CD4-positive, alpha-beta T cell treated with Interleukin-21 for 1 hour (primary cell): ENCODE data around the gene LPGAT1.
"Not testable (repeated sequence)": the region's sequence is repeated elsewhere in the genome, so short reads cannot be mapped to it uniquely, and the experiment has no call there.

Source experiments
- DNase-seq: peaks from one replicate; pipeline ENCODE4 v3.0.0-alpha.2; 2020

The LPGAT1 gene, protein sequence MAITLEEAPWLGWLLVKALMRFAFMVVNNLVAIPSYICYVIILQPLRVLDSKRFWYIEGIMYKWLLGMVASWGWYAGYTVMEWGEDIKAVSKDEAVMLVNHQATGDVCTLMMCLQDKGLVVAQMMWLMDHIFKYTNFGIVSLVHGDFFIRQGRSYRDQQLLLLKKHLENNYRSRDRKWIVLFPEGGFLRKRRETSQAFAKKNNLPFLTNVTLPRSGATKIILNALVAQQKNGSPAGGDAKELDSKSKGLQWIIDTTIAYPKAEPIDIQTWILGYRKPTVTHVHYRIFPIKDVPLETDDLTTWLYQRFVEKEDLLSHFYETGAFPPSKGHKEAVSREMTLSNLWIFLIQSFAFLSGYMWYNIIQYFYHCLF

DNA sequence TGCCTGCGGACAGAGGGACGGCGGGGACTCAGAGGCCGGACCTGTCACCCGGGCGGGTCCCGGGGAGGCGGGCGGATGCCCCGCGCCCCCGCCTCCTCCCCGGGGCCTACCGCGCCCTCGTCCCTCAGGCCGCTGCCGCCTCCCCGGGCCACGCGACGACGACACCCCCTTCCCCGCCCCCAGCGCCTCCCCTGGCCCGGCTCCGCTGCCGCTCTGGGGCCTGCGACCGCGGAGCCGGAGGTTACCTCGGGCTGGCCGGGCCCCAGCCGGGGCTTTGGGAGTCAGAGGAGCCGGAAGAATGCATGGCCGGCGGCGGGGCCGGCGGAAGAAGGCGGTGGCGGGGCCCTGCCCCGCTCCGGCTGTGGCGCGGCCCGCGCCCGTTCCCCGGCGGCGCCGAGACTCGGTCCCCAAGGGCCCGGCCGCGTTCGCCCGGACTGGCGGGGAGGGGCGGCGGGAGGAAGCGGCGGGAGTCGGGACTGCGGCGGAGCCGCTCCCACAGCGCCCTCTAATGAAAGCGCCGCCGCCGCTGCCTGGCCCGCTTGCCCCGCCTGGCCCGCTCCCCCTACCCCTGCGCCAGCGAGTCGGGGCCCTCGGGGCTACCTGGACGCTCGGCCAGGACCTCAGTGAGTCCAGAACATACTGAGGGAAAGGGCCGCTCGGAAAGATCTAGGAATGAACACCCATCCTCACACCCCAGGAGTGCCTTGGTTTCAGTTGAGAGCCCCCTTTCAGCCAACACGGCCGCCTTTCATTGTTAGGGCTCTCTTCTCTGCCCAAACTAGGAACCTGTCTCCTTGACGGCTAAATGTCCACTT is at the start of gene LPGAT1:
LPGAT1 (minus strand) TSS at position 436 of the 815 bp plus-strand sequence. CDS start 1,467 bp downstream, outside the sequence.
- peak; percentile 71 for DNase-seq

DNA sequence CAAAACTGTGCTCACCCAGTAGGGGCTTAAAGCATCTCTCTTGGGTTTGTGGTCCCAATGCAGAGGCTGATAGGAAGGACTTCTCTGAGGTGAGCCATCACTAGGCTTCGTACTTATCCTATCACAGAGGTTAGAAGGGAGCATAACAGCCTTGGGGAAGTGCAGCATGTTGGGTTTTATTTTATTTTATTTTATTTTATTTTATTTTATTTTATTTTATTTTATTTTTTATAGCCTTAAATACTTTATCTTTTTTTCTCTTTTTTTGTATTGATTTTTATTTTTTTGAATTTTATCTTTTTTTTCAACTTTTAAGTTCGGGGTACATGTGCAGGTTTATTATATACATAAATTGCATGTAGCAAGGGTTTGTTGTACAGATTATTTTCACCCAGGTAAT is 48.9 kb upstream of the LPGAT1 start:
- DNase-seq, result no peak

DNA sequence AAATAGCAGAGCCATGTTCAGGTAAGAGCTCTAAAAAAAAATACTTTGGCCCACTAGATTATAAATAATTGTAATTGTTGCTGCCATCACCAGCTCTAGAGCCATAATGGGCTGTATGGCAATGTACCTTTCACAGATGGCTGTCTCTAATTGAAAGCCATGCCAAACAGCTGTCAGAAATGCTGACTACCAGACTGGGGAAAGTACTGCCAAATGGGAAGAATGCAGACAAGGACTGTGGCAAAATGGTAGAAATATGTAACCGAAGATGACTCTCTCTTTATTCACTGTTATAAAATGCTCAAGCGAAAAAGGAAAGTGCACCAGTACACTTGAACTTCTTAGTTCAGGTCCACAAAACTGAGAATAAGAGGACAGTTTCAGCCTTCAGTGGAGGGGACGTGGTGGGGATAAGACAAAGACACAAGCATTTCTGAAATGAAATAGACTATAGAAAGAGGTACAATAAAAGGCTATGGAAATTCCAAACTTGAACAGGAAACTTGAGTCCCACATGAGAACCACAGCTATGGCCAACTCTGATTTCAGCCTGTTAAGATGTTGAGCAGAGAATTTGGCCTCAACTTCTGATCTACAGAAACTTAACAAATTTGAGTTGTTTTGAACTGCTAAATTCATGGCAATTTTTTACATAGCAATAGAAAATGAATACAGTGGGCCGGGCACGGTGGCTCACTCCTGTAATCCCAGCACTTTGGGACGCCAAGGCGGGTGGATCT is 46.5 kb upstream of the LPGAT1 start:
- no peak for DNase-seq

DNA sequence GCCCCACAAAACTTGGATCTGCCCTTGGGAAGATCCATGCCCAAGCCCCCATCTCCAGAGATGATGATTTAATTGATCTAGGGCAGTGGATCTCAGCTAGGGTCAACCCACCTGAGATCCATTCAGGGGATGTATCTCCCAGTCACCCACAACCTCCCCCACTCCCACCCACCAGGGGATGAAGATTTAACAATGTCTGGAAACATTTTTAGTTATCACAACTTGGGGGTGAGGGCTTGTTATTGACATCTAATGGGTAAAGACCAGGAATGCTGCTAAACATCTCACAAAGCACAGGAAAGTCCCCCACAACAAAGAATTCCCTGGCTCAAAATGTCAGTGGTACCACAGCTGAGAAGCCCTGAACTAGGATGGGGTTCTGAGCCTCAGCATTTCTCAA is 45.0 kb upstream of the LPGAT1 start:
- no peak for DNase-seq

DNA sequence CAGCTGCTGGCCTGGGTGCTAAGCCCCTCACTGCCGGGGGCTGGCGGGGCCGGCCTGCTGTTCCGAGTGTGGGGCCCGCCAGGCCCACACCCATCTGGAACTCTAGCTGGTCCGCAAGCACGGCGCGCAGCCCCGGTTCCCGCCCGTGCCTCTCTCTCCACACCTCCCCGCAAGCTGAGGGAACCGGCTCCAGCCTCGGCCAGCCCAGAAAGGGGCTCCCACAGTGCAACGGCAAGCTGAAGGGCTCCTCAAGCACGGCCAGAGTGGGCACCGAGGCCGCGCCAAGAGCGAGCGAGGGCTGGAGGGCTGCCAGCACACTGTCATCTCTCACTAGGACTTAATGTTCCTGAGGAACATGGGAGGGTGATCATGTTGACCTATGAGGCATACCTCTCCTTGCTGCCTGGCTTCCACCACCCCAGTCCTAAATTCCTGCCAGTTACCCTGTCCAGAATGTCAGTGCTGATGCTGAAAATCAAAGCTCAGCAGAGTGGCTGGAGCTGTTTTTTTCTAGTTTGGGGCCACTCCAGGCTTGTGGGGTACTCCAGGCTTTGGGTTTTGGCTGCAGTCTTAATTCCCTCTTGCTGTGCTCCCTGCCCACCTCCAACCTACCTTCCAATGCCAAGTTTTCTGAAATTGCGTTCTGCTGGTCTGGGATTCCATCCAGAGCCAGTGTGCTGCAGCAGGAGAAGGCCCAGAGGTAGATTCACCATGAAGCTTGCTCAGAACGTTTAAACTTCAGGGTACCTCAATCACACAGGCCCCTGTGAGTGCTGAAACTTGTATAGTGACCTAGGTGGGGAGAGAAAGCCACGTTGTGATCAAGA is 44.2 kb upstream of the LPGAT1 start:
- no peak for DNase-seq

DNA sequence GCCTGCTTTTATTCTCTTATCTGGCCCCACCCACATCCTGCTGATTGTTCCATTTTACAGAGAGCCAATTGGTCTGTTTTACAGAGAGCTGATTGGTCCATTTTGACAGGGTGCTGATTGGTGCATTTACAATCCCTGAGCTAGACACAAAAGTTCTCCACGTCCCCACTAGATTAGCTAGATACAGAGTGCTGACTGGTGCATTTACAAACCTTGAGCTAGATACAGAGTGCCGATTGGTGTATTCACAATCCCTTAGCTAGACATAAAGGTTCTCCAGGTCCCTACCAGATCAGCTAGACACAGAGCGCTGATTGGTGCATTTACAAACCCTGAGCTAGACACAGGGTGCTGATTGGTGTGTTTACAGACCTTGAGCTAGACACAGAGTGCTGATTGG is 43.2 kb upstream of the LPGAT1 start:
- DNase-seq, result not testable (repeated sequence)

DNA sequence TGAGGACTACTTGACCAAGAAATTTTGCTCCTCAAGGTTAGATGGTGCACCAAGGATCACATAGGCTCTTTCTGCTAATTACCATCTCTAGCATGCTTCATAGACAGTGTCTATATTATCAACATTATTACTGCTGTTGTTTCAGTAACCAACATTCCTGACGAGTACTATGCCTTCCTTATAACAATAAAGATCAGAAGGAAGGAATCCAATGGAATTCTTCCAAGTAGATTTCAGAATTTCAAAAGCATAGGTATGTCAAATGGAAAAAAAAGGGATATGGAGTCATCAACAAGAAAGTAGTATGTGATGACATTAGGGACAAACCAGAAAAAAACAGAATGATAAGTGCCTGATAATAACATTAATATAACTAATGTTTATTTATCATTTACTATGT is 39.6 kb upstream of the LPGAT1 start:
- DNase-seq, result no peak

DNA sequence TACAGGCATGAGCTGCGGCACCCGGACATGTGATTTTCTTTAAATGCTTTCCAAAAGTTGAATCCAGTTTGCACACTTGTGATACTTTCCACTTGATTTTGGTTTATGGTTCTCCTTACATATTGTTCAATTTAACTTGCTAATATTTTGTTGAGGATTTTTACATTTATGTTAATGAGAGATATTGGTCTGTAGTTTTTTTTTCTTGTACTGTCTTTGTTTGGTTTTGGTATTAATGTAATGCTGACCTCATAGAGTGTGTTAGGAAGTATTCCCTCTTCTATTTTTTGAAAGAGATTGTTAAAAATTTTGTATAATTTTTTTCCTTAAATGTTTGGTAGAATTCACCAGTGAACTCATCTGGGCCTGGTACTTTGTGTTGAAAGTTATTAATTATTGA is 34.6 kb upstream of the LPGAT1 start:
- DNase-seq, result no peak

DNA sequence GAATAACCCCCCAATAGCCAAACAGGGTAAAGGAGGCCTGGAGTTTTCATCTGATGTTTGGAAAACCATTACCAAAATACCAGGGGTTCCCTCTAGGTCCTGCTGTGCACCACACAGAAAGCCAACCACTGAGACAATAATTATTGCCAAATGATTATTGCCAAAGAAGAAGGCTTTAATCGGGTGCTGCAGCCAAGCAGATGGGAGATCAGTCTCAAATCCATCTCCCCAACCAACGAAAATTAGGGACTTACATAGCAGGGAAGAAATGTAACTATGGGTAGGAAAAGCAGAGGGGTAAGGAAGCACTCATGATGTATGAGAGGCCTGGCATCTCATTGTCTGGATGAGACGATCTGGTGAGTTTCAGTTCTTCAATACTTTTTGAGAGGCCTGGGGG is 28.8 kb upstream of the LPGAT1 start:
- DNase-seq, result no peak

DNA sequence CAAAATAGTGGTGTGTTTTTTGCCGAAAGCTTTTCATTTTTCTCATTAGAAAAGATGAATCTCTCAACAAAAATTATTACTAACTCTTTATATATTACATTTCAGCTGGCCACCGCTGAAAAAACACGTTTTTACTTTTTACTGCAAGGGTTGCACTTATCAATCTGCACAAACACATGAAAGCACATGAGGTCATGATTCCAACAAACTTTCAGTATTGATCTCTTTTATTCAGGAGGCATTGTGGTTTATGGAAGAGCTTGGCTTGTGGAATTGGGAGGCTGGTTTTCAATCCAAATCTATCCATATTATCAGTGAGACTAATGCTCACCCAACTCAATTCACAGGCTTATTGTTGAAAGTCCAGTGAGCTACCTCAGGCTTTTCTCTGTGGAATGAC is 20.6 kb upstream of the LPGAT1 start:
- DNase-seq, result no peak

DNA sequence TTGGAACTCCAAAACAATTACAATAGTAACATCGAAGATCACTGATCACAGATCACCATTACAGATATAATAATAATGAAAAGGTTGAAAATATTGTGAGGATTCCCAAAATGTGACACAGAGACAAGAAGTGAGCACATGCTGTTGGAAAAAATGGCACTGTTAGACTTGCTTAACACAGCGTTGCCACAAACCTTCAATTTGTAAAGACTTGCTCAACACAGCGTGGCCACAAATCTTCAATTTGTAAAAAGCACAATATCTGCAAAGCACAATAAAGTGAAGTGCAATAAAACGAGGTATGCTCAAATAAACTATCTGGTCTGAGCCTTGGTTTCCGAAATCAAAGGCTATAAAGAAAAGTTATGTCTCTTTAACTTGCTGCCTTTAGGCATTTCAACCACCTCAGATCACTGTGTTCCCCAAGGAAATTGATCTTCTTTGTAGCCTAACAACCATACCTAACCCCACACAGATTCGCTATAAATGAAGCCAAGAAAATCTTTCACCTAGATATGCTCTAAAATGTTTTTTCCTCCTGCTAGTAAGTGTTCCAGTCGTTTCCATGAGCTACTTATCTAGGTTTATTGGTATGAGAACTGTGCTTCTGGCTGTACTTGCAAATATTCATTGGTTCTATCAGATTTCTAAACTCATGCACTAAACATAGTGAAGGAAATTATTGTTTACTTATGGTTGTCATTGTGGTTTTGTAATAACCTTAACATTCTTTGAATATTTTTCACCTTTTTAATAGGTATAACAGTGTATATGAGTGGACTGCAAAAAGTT is 13.1 kb upstream of the LPGAT1 start:
- DNase-seq, result no peak

DNA sequence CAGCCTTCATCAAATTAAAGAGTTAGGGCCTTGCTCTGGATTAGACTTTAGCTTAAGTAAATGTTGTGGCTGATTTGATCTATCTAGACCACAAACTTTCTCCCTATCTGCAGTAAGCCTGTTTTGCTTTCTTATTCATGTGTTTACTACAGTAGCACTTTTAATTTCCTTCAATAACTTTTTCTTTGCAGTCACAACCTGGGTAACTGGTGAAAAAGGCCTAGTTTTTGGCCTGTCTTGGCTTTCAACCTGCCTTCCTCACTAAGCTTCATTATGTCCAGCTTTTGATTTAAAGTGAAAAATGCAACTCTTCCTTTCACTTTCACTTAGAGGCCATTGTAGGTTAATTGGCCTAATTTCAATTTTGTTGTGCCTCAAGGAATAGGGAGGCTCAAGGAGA is 12.5 kb upstream of the LPGAT1 start:
- no peak for DNase-seq

DNA sequence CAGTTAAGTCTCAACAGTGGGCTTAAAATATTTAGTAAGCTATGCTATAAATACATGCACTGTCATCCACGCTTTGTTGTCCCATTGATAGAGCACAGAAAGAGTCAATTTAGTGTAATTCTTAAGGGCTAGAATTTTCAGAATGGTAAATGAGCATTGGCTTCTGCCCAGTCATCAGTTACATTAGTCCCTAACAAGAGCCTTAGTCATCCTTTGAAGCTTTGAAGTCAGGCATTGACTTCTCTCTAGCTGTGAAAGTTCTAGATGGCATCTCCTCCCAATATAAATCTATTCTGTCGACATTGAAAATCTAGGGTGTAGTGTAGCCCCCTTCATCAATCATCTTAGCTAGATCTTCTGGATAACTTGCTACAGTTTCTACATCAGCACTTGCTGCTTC is 12.0 kb upstream of the LPGAT1 start:
- no peak for DNase-seq

DNA sequence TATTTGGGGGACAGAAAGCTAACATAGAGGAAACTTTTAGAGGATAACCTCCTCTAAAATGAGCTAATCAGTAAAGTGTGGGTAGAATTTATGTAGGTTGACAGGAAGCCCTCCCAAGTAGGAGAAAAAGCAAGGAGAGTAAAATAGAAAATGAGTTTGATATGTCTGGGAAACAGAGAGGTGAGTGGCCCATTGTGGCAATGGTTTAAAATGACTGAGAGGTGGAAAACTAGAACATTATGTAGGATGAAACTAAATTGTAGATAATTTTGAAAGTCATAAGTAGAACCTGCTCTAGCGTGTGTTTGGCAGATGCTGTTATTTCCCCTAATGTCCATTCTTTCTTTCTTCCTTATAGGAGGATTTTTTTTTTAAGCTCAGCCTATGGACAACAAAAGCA is 8.5 kb upstream of the LPGAT1 start:
- no peak for DNase-seq

DNA sequence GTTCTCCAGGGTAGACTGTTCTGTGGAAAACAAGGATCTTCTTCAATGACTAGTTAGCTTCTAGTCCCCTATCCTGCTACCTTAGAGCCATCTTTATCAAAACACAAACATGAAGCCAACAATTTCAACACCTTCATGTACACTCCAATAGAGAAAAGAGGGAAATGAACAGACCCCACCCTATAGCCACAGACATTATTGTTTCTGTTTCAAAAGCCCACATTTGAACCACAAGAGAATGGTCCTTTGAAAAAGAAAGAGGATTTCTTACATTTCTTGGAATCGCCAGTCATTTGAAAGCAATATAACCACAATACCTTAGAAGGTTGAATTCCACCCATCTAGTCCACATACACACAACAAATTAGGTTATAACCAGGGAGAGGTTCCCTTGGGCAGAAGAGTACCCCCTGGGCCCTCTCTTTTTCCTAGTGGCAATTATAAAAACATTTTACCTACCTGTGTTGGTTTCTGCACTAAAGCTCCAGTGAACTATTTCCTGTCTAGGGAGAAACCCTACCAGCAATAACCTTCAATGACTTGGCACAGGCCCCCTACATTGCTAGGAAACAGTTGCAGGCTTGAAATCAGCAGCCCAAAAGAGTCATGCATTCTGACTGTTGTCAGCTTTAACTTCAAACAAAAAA is 2.7 kb upstream of the LPGAT1 start:
- peak; percentile 36 for DNase-seq

DNA sequence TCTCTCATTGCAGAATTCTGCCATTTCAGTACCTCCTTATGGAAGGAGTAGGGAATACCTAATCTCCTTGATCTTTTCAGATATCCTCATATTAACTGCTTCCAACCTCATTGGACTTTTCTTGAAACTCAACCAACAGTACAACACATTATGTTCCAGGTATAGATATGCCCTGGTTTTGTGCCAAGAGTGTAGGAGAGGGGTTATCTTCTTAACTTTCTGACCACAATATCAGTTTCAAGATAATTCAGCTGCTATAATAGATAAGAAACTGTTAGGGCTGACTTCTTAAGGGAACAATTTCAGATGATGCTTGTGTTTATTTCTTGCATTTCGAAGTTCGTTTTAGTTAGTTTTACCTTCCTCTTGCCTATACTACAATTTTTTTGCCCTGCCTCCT is 2.1 kb upstream of the LPGAT1 start:
- no peak for DNase-seq

DNA sequence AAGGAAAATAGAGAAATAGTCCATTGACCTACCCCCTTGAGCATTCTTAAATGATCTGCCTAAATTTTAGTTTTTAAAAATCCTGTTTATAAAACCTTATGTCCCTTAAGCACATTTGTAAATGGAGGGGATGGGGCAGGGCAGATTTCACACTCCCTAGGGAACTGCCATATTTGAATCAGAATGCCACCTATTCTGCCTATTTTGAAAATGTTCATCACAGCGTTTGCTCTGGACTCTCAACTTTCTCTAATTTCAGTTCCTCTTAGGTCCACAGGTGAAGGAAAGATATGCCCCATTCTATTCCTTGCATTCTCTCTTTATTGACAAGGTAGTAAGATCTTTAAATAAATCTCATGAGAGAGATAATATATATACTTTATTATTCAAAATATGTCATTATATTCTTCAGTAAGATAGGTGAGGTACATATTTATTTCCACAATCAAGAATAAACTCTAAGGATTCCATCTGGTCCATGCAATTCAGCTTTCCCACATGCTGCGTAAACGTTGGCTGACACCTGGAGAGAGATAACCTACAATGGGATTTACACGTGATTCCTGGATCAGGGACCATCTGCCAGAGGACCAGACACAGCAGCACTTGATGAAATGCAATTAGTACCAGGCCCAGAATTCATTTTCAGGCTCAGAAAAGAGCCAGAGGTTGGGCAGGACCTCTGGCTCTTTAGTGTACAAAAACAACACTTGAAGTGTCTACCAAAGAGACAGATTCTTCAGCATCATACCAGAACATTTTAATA is 1.2 kb upstream of the LPGAT1 start:
- DNase-seq, result no peak

DNA sequence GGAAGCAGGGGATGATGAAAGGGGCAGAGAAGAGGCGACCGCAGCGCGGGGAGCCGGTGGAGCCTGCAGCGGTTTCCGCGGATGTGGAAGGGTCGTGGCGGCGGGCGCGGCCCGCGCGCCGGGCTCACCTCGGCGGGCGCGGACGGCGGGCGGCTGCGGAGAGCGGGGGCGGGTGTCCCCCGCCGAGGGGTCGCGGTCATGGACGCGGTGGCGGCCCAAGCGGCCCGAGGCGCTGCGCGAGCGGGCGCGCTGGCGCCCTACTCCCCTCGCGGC is 572 bp downstream of the LPGAT1 start:
- peak; percentile 30 for DNase-seq

DNA sequence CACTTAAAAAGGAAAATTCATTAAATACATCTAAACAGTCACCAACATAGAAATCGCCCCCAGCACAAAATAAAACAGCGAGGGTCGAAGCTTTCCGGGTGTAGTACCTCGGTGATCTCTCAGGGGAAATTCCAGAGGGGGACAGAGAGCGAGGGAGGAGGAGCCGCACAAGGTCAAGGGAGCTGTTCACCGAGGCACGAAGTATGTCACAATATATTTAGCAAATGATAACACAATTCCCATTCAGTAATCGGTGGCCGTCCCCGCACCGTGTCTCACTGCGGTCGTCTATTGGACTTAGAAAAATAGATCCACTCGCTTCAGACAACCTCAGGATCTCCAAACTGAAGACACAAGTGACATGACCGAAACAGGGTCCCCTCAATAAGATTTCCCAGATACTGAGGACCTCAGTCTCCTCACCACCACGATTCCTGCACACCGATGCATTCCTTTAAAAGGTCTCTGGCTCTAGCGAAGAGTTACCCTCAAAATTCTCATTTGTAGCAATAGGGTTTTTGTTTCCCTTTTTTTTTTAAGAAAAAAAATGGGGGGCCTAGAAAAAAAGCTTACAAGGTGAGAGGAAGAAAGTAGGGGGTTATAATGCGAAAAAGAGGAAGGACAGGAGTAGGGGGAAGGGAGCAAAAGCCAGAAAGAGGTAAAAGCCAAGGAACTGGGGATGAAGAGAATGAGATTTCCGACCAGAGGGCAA is 1.1 kb downstream of the LPGAT1 start:
- no peak for DNase-seq
